C4-2B (cell line): ENCODE measurements around the gene IGSF22.

Experiments
- ZFX ChIP-seq: fragments of 450-650 bp; IDR thresholded peaks from 2 replicates; pipeline ENCODE4 v1.6.1; 2017
- TF ChIP-seq, protein P1 (sequence below): fragments of 450-650 bp; conservative IDR thresholded peaks from 2 replicates; pipeline ENCODE4 v1.5.1; 2017; ENCODE audit warnings: mild to moderate bottlenecking

DNA sequence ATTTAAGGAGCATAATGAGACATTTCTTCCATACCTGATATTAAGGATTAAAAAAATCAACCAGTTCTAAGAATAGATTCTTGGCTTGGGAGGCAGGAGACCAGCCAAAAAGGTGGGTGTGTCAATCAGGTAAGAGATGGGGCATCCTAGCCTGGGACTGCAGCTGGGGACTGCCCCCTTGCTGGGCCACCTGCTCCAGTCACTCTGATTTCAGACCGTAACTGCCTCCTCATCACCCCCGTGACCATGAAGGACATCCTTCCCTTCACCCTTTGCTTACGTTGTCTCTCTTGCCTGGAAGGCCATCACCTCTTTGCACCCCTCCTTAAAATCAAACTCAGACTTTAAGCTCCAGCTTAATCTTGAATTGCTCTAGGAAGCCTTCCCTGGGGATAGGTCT lies 47.7 kb upstream of the IGSF22 start:
- TF ChIP-seq, protein P1, sequence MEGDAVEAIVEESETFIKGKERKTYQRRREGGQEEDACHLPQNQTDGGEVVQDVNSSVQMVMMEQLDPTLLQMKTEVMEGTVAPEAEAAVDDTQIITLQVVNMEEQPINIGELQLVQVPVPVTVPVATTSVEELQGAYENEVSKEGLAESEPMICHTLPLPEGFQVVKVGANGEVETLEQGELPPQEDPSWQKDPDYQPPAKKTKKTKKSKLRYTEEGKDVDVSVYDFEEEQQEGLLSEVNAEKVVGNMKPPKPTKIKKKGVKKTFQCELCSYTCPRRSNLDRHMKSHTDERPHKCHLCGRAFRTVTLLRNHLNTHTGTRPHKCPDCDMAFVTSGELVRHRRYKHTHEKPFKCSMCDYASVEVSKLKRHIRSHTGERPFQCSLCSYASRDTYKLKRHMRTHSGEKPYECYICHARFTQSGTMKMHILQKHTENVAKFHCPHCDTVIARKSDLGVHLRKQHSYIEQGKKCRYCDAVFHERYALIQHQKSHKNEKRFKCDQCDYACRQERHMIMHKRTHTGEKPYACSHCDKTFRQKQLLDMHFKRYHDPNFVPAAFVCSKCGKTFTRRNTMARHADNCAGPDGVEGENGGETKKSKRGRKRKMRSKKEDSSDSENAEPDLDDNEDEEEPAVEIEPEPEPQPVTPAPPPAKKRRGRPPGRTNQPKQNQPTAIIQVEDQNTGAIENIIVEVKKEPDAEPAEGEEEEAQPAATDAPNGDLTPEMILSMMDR: no peak
- TF ChIP-seq ZFX: no peak
